GM08714 (cell line): ENCODE results near the gene HOXC10.

ENCODE experiments used
- H3K4me3 ChIP-seq: fragments of 200-500 bp; sonication (Bioruptor generic); 2 replicates; pipeline ENCODE4 v1.5.1; 2014; ENCODE audit warnings: mild to moderate bottlenecking, low read length, inconsistent platforms
- ZNF274 ChIP-seq: IDR thresholded peaks from 2 replicates; pipeline ENCODE4 v1.6.1; 2012; ENCODE audit warnings: mild to moderate bottlenecking, low read depth, low read length

Gene HOXC10

GRCh38 chr12:54001283-54002187, 16.6 kb downstream of the HOXC10 start:
- H3K4me3 ChIP-seq, result no peak overlapping the region
- no peak for TF ChIP-seq ZNF274

- no peak overlapping the region for H3K4me3 ChIP-seq
- TF ChIP-seq ZNF274, result no peak
These were observed 17.4 kb downstream of the HOXC10 start for GRCh38 chr12:54002278-54002914.

GRCh38 chr12:54002915-54003389, 18.0 kb downstream of the HOXC10 start:
- TF ChIP-seq ZNF274, result no peak
- no peak overlapping the region for H3K4me3 ChIP-seq

- no peak for TF ChIP-seq ZNF274
- H3K4me3 ChIP-seq, result no peak overlapping the region
These were observed 18.7 kb downstream of the HOXC10 start for GRCh38 chr12:54003625-54004024.

DNA sequence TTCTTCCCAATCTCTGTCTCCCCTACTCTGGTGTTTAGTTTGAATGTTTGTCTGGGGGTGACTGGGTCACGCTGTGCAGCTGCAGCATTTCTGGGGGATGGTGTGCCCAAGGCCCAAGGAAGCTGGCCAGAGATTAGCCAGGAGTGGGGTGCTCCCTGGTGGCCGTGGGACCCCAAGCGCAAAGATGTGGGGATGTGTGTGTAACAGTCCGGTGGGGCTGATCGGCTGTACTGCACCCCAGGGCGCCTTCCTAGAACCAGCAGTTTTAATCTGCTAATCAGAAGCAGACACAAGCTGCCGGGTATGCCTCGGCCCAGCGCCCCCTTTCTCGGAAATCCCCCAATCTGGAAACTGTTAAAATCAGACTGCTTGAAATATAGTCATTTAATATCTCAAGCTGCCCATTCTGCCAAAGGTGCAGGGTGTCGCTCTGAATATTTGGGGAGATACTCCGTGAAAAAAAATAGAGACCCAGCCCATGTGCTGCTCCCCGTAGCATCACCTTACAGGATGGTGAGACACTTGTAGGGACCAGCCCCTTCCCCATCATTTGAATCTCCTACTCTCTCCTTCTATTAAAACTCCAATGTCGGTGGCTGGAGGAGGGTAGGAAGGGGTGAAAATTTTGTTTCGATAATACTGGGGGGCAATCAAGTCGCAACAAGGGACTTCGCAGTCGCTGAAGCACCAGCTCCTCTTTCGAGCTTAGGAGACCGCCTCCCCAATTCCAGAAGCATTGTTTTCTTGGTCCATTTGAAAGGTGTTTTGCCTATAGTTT, 19.3 kb downstream of the HOXC10 start:
- no peak for TF ChIP-seq ZNF274

DNA sequence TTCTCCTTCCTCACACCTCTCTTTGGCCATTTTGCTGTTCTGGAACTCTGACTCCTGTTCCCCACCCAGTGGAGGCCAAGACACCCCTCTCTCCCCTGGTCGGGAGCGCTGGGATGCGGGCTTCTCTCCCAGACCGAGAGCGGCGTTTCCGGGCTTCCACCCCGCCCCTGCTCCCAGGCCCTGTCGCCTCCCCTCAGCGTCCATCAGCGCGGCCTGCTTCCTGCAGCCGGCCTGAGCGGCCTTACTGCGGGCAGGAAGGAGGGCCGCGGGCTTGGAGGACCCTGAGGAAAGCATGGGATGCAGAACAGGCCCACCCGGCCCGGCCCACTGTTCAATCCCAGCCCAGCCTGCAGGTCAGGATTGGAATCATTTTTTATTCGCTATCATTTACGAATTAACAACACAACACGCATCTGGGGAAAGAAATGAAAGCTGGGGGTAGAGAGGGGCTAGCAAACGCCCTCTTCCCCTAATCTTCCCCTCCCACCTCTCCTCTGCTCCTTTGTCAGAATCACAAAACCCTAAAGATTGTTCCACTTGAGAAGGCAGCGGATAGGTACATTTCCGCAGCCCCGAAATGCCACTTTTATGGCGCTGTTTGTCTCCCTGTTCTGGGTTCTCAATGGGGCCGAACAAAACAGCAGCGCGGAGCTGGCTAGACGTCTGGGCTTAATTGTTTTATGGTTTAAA, 20.0 kb downstream of the HOXC10 start:
- TF ChIP-seq ZNF274, result no peak
- H3K4me3 ChIP-seq, result no peak overlapping the region

More for the DNA sequence above, 19.3 kb downstream of the HOXC10 start:
- H3K4me3 ChIP-seq, result no peak overlapping the region

GRCh38 chr12:54005531-54005852, 20.5 kb downstream of the HOXC10 start:
- no peak for TF ChIP-seq ZNF274
- H3K4me3 ChIP-seq, result no peak overlapping the region

- TF ChIP-seq ZNF274, result no peak
- peak overlapping the region; percentile 1; the same call in 1 of the 2 replicates for H3K4me3 ChIP-seq
These were observed 21.1 kb downstream of the HOXC10 start for GRCh38 chr12:54005853-54006558.

DNA sequence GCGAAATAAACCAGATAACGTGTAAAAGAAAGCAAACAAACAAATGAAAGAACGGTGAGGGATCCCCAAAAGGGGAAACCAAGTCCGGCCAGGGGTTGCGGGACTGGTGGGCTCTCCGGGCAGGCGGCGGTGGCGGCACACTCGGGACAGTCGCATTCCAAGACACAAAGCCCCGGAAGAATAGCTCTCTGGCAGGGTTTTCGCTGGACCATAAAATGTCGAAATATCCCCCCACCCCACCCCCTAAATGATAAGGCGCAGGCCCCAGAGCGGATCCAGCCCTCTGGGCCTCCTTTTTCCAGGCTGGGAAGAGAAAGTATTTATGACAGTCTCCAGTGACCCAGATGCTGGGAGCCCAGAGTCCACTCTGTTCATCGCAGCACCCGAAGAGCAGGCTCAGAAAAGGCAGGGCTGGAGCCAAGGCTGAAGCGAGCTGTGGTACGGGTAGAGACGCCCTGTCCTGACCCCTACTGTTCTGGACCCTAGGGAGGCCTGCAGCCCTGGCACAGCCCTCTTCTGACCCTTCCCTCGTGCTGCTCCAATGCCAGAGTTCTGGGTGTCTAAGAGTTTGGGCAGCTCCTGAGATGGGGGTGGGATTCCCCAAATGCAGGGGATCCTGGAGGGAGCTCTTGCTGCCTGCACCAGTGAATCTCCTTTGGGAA, 21.7 kb downstream of the HOXC10 start:
- TF ChIP-seq ZNF274, result no peak

DNA sequence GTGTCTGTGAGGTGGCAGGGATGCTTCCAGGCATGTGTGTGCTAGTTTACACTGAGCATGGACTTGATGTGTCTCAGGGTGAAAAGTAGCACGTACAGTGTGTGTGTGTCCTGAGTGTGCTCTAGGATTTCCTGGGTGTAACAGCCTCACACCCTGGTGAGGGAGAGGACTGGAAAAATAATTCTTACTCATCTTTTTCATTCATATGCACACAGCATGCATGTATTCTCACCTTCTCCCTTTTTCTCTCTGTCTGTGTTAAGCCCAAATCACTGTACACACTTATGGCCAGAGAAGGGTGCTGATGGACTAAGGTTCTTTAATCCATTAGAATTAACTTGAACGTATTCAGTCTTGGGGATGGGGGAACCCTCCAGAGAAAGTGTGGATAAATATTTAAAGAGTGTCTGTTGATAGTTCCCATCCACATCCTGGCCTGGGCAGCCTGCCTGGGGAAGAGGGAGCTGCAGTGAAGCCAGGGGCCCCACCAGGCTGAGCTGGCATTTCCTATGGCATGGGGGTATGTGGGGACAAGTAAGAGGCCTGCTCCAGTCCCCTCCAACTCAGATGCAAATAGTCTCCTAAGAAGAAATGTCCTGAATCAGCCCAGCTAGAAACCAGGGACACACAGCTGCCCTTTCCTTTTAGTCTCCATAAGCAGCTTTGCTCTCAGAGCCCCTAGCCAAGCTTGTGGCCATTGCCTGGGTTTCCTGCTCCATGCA, 22.8 kb downstream of the HOXC10 start:
- no peak overlapping the region for H3K4me3 ChIP-seq
- no peak for TF ChIP-seq ZNF274

More for the DNA sequence above, 21.7 kb downstream of the HOXC10 start:
- no peak overlapping the region; the same call in 1 of the 2 replicates for H3K4me3 ChIP-seq

DNA sequence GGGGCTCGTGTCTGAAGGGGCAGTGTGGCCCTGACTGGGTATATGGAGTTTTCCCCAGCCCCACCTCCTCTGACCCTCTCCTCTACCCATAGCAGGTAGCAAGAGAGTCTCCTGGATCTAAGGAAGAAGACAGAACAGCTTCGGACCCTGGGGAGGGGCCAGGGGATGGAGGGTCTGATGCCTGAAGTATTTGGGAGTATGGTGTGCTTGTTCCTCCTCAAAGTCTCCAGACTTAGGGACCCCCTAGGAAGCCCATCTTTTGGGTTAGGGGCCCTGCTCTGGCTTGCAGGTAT, 23.3 kb downstream of the HOXC10 start:
- TF ChIP-seq ZNF274, result no peak
- H3K4me3 ChIP-seq, result no peak overlapping the region
